ENCODE results near the gene ARL8A. TPM values are rescaled to one million over a fixed set of nuclear protein-coding genes. Genes with fewer than 3 reads are reported as not detected.
A peak's percentile ranks its signal among the peaks of the same experiment; 100 is the strongest.
"Not testable (repeated sequence)": the region's sequence is repeated elsewhere in the genome, so short reads cannot be mapped to it uniquely, and the experiment has no call there.

The ARL8A gene
- polyA plus RNA-seq, 1 experiment: 58.0 TPM

DNA sequence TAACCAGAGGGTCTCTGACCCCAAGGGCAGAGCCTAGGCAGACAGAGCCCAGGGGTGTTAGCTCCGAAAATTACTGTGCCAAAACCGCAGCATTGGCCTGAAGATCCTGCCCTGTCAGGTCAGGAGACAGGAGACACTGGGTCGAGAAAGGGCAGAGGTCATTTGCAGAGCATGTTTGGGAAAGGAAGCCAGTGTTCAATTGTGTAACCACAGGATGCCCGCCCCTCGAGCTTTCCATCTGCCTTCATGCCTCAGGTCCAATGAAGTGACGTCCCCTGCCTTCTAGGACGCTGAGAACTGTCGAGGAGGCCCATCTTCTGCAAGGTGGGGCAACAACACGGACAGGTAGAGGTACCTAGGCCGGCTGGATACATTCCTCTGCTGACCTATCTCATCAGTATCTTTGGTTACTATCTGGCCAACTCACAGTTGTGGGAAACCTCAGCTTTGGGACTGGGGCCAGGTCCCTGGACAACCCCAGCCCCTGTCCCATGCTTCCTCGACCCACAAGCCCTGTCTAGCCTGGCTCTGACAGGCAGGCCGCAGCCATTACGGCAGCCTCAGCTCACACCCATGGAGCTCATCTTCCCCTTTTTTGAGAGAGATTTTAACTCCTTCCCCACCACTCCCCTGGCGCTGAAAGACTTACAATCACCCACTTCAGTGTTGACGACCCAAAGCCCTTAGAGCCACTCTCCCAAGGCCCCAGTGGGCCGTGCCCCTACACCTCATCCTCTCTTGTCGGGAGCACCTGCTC is 1.3 kb downstream of the ARL8A start:
- no peak for DNase-seq (ENCODE audit: low read depth, low spot score)
- no peak for TF ChIP-seq CTCF (IDR thresholded peaks at IDR 0.05; ENCODE audit: low read depth, low read length)
- CTCF ChIA-PET: interaction anchor here (0.8 to 2.0 kb wide), 3 partner anchors 8 to 24 kb away, joined by 3 to 11 read pairs (median 3); no protein-coding TSS in a partner anchor

GRCh38 chr1:202141468-202141867 is 3.1 kb downstream of the ARL8A start:
- H3K27ac ChIP-seq (ENCODE audit: low read depth, low read length); DNase-seq (ENCODE audit: low read depth, low spot score); H3K9me3 ChIP-seq (ENCODE audit: control insufficient read depth, insufficient read depth, low read length); H3K4me3 ChIP-seq (ENCODE audit: low read depth, low read length); POLR2A ChIA-PET; H3K27me3 ChIP-seq (ENCODE audit: control insufficient read depth, insufficient read depth, low read length): not testable (repeated sequence)
- CTCF ChIA-PET: interaction anchor here (0.6 kb wide), 1 partner anchor 141 kb away, joined by 3 read pairs; no protein-coding TSS in a partner anchor

More for the DNA sequence above, 1.3 kb downstream of the ARL8A start:
- Histone ChIP-seq H3K27ac (ENCODE audit: low read depth, low read length) (no peak overlapping the region), H3K27me3 (ENCODE audit: control insufficient read depth, insufficient read depth, low read length) (no peaks in the 10 kb centered on the region), H3K9me3 (ENCODE audit: control insufficient read depth, insufficient read depth, low read length) (peaks cover 4% of the 10 kb centered on the region; the same call in 1 of the 2 replicates), H3K4me3 (ENCODE audit: low read depth, low read length) (peak overlapping the region; percentile 83)
- POLR2A ChIA-PET: interaction anchor here (1.4 kb wide), 1 partner anchor 9 kb away, joined by 5 read pairs; no protein-coding TSS in a partner anchor

- POLR2A ChIA-PET: no interaction called here
- no peaks in the 10 kb centered on the region for H3K27me3 ChIP-seq (ENCODE audit: control insufficient read depth, insufficient read depth, low read length)
- DNase-seq (ENCODE audit: low read depth, low spot score): no peak
- CTCF ChIA-PET: interaction anchor here (0.6 to 1.1 kb wide), 2 partner anchors 140 to 142 kb away, joined by 3 to 10 read pairs; no protein-coding TSS in a partner anchor
- no peak overlapping the region for H3K4me3 ChIP-seq (ENCODE audit: low read depth, low read length)
- H3K27ac ChIP-seq (ENCODE audit: low read depth, low read length): no peak overlapping the region
- peaks cover 4% of the 10 kb centered on the region; the same call in 1 of the 2 replicates for H3K9me3 ChIP-seq (ENCODE audit: control insufficient read depth, insufficient read depth, low read length)
- TF ChIP-seq CTCF (IDR thresholded peaks at IDR 0.05; ENCODE audit: low read depth, low read length): no peak
These were observed 3.7 kb downstream of the ARL8A start for GRCh38 chr1:202140833-202141232.

- CTCF ChIA-PET: interaction anchor here (0.5 to 3.9 kb wide), 23 partner anchors 9 to 427 kb away, joined by 3 to 43 read pairs (median 3); partner anchors contain the start of genes ARL8A, ELF3 and GPR37L1
These were observed 9.3 kb downstream of the ARL8A start for GRCh38 chr1:202135221-202135721.

More at GRCh38 chr1:202135221-202135721, 9.3 kb downstream of the ARL8A start:
- peak; percentile 85 for TF ChIP-seq CTCF (IDR thresholded peaks at IDR 0.05; ENCODE audit: low read depth, low read length)
- Histone ChIP-seq H3K9me3 (ENCODE audit: control insufficient read depth, insufficient read depth, low read length) (no peaks in the 10 kb centered on the region), H3K4me3 (ENCODE audit: low read depth, low read length) (no peak overlapping the region), H3K27ac (ENCODE audit: low read depth, low read length) (no peak overlapping the region), H3K27me3 (ENCODE audit: control insufficient read depth, insufficient read depth, low read length) (no peaks in the 10 kb centered on the region)
- DNase-seq (ENCODE audit: low read depth, low spot score): peak; percentile 30
- POLR2A ChIA-PET: interaction anchor here (1.7 kb wide), 1 partner anchor 8 kb away, joined by 5 read pairs; no protein-coding TSS in a partner anchor

Data from AG04450 (cell line).